Activated CD8-positive, alpha-beta memory T cell treated with anti-CD3 and anti-CD28 coated beads, Interleukin-2, amount 10 ng/mL, durations not matched to agents 7 days and 5 days (primary cell): ENCODE data around the gene BACH2. TPM values are rescaled to one million over a fixed set of nuclear protein-coding genes. Genes with fewer than 3 reads are reported as not detected.
A peak's percentile ranks its signal among the peaks of the same experiment; 100 is the strongest.

Source experiments
- ATAC-seq: fragments of 150-1000 bp; cut with Tn5 transposase; one replicate; pipeline ENCODE4 v1.10.0; 2021; ENCODE audit warnings: moderate library complexity
- CTCF ChIA-PET: fragments of 350-600 bp; sonication (Branson Sonifier 250); formaldehyde crosslinking; loops from one replicate; lab custom pipeline; 2021; ENCODE audit warnings: antibody characterized with exemption; lab: Charles Lee
- DNase-seq: peaks from one replicate; pipeline ENCODE4 v3.0.0-alpha.2; 2020
- H3K27ac Mint-ChIP-seq: one replicate; pipeline ENCODE4 v1.8.0; 2021; ENCODE audit warnings: mild to moderate bottlenecking, mixed read lengths
- H3K27me3 Mint-ChIP-seq: one replicate; pipeline ENCODE4 v1.8.0; 2021; ENCODE audit warnings: mixed read lengths
- H3K36me3 Mint-ChIP-seq: one replicate; pipeline ENCODE4 v1.8.0; 2021; ENCODE audit warnings: mild to moderate bottlenecking, mixed read lengths
- H3K4me1 Mint-ChIP-seq: one replicate; pipeline ENCODE4 v1.8.0; 2021; ENCODE audit warnings: mixed read lengths
- H3K4me3 Mint-ChIP-seq: one replicate; pipeline ENCODE4 v1.8.0; 2021; ENCODE audit warnings: mild to moderate bottlenecking, moderate library complexity, mixed read lengths
- H3K9me3 Mint-ChIP-seq: one replicate; pipeline ENCODE4 v1.8.0; 2022; ENCODE audit warnings: low read depth, mixed read lengths
- total RNA-seq, 2 experiments: library from RNA; stranded (reverse); gene quantifications; one replicate each; pipeline ENCODE4 v1.2.3, GENCODE V29; 2021

Gene BACH2
- total RNA-seq, 2 experiments from 2014 or later = 21.5 to 22.6 TPM

- CTCF ChIA-PET = interaction anchor here (1.5 to 1.8 kb wide), 3 partner anchors 23 to 57 kb away, joined by 3 to 4 read pairs (median 3); no protein-coding TSS in a partner anchor
- peaks cover 17% of the 10 kb centered on the region for H3K36me3 Mint-ChIP-seq
- peaks cover 2% of the 10 kb centered on the region for H3K9me3 Mint-ChIP-seq
- peaks cover 63% of the 10 kb centered on the region for H3K4me1 Mint-ChIP-seq
- no peak overlapping the region for H3K4me3 Mint-ChIP-seq
- peak overlapping the region; percentile 52 for H3K27ac Mint-ChIP-seq
- DNase-seq (no peak), ATAC-seq (no peak)
- H3K27me3 Mint-ChIP-seq = no peaks in the 10 kb centered on the region
Observed at GRCh38 chr6:90238496-90239266, 58.0 kb downstream of the BACH2 start.

- ATAC-seq (no peak), DNase-seq (no peak)
- CTCF ChIA-PET = interaction anchor here (0.8 to 1.8 kb wide), 3 partner anchors 22 to 58 kb away, joined by 3 read pairs; no protein-coding TSS in a partner anchor
- Mint-ChIP-seq H3K27ac (no peak overlapping the region), H3K4me3 (no peak overlapping the region), H3K36me3 (peaks cover 24% of the 10 kb centered on the region), H3K4me1 (peaks cover 75% of the 10 kb centered on the region), H3K27me3 (peaks cover 4% of the 10 kb centered on the region), H3K9me3 (peaks cover 2% of the 10 kb centered on the region)
Observed at GRCh38 chr6:90237350-90237990, 59.2 kb downstream of the BACH2 start.

DNA sequence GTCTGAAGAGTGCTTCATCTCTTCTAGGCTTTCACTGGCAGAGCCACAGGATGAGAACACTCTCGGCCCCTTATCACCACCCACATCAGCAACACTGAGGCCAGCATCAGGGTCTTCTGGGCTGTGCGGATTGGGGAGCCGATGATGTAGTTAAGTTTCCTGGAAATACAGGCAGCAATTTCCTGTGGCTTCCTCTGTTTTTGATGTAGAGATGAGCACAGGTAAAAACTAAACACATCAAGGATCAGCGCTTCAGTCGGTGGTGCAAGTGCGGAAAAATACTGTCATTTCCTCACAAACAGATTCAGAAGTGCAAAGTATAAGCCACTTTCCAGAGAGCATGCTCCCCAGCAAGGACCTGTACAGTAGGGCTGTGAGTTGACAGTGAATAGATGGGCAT is 62.6 kb downstream of the BACH2 start:
- CTCF ChIA-PET = interaction anchor here (1.3 kb wide), 1 partner anchor 10 kb away, joined by 6 read pairs; no protein-coding TSS in a partner anchor
- H3K9me3 Mint-ChIP-seq = no peaks in the 10 kb centered on the region
- peak overlapping the region; percentile 6 for H3K4me3 Mint-ChIP-seq
- DNase-seq = peak; percentile 91
- peak overlapping the region; percentile 83 for H3K27ac Mint-ChIP-seq
- peaks cover 76% of the 10 kb centered on the region for H3K4me1 Mint-ChIP-seq
- H3K27me3 Mint-ChIP-seq = peaks cover 11% of the 10 kb centered on the region
- peaks cover 20% of the 10 kb centered on the region for H3K36me3 Mint-ChIP-seq
- ATAC-seq = peak; percentile 82

DNA sequence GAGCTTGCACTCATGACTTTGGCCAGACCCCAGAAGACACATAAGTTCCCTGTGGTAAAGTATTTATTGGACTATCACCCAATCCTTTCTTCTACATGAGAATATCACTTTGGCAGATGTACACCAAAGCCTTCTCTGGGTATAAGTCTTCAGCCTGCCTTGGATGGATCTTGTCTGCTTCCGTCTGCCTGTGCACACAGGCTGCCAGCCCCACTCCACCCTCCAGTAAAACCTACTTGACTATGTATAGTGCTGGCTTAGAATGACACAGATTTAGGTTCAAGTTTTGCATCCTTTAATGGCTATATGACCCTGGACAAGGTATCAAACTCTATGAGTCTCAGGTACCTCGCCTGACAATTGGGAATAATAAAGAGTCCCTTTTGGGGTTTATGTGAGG is 63.4 kb downstream of the BACH2 start:
- Mint-ChIP-seq H3K4me3 (no peak overlapping the region), H3K27ac (peak overlapping the region; percentile 83), H3K9me3 (no peaks in the 10 kb centered on the region), H3K4me1 (peaks cover 69% of the 10 kb centered on the region), H3K27me3 (peaks cover 11% of the 10 kb centered on the region), H3K36me3 (peaks cover 20% of the 10 kb centered on the region)
- no peak for DNase-seq
- peak; percentile 4 for ATAC-seq
- CTCF ChIA-PET = interaction anchor here (1.0 to 1.1 kb wide), 2 partner anchors 19 to 281 kb away, joined by 3 read pairs; no protein-coding TSS in a partner anchor

DNA sequence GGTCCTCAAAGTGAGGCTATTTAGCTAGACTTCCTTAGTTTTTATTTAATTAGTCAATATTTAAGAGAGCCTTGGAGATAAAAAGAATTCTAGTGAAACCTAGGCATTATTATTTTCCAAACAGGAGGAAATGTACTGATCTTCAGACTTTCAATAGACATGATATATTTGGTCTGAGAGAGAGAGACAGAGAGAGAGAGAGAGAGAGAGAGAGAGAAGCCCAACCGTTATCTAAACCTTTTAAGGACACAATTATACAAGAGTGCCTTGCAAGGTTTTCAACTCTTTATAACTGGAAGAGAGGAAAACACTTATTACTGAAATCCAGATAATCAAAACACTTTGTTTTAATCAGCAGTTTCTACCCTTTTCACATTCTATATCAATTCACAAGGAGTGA is 64.8 kb downstream of the BACH2 start:
- DNase-seq (no peak), ATAC-seq (no peak)
- no peaks in the 10 kb centered on the region for H3K9me3 Mint-ChIP-seq
- H3K27ac Mint-ChIP-seq = no peak overlapping the region
- H3K4me1 Mint-ChIP-seq = peaks cover 65% of the 10 kb centered on the region
- H3K27me3 Mint-ChIP-seq = peaks cover 11% of the 10 kb centered on the region
- H3K4me3 Mint-ChIP-seq = no peak overlapping the region
- H3K36me3 Mint-ChIP-seq = peaks cover 21% of the 10 kb centered on the region
- CTCF ChIA-PET = no interaction called here

DNA sequence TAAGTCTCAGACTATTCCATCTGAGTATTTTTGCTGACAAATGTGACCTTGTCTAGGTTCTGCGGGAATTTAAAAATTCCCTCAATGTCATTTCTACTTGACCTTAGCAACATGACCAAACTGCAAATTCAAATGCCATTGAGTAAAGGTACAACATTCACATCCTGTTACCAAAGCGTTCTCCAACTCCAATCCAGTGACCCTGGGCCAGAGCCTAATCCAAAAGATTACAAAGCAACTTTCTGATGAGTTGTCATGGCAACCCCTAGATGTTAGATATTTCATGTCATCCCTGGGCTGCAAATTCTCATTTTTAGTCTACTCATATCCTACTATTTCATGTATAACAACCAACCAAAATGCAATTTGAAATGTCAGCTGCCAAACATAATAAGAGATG is 65.3 kb downstream of the BACH2 start:
- ATAC-seq (no peak), DNase-seq (no peak)
- H3K27me3 Mint-ChIP-seq = peaks cover 11% of the 10 kb centered on the region
- H3K9me3 Mint-ChIP-seq = no peaks in the 10 kb centered on the region
- H3K4me3 Mint-ChIP-seq = no peak overlapping the region
- H3K4me1 Mint-ChIP-seq = peaks cover 62% of the 10 kb centered on the region
- CTCF ChIA-PET = no interaction called here
- peaks cover 21% of the 10 kb centered on the region for H3K36me3 Mint-ChIP-seq
- no peak overlapping the region for H3K27ac Mint-ChIP-seq

- Mint-ChIP-seq H3K4me3 (no peak overlapping the region), H3K4me1 (peaks cover 61% of the 10 kb centered on the region), H3K27me3 (peaks cover 11% of the 10 kb centered on the region), H3K9me3 (no peaks in the 10 kb centered on the region), H3K27ac (no peak overlapping the region), H3K36me3 (peaks cover 24% of the 10 kb centered on the region)
- ATAC-seq (no peak), DNase-seq (no peak)
- CTCF ChIA-PET = no interaction called here
Observed at GRCh38 chr6:90230548-90231215, 66.0 kb downstream of the BACH2 start.

GRCh38 chr6:90229331-90230010 is 67.2 kb downstream of the BACH2 start:
- Mint-ChIP-seq H3K27me3 (peaks cover 11% of the 10 kb centered on the region), H3K4me1 (peaks cover 52% of the 10 kb centered on the region), H3K36me3 (peaks cover 26% of the 10 kb centered on the region), H3K27ac (no peak overlapping the region), H3K9me3 (no peaks in the 10 kb centered on the region), H3K4me3 (no peak overlapping the region)
- CTCF ChIA-PET = interaction anchor here (0.9 kb wide), 1 partner anchor 11 kb away, joined by 3 read pairs; no protein-coding TSS in a partner anchor
- ATAC-seq (no peak), DNase-seq (no peak)

GRCh38 chr6:90227673-90228072 is 69.0 kb downstream of the BACH2 start:
- Mint-ChIP-seq H3K27ac (no peak overlapping the region), H3K36me3 (peaks cover 32% of the 10 kb centered on the region), H3K9me3 (peaks cover 7% of the 10 kb centered on the region), H3K4me3 (no peak overlapping the region), H3K27me3 (peaks cover 9% of the 10 kb centered on the region), H3K4me1 (peaks cover 35% of the 10 kb centered on the region)
- CTCF ChIA-PET = interaction anchor here (0.6 to 1.0 kb wide), 3 partner anchors 13 to 287 kb away, joined by 3 to 4 read pairs (median 3); no protein-coding TSS in a partner anchor
- no peak for ATAC-seq
- DNase-seq = no peak

DNA sequence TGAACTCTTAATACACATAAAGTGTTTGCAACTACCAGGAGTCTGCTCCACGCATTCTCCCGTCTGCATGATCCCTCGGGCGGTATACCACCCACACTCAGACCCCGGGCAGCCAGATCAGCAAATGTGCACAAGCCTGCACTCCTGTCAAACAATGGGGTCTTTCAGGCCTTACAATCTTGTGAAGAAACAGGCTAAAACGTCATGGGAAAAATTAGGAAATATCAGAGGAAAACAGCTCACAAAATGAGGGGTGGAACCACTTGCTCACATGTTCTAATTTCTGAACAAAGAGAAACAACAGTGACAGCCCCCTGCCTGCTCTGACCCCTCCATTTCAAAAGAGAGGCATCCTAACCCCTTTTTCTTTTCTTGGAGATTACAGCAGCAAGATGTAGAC is 69.4 kb downstream of the BACH2 start:
- DNase-seq = no peak
- peaks cover 33% of the 10 kb centered on the region for H3K4me1 Mint-ChIP-seq
- ATAC-seq = no peak
- CTCF ChIA-PET = interaction anchor here (0.9 to 1.0 kb wide), 2 partner anchors 12 to 57 kb away, joined by 3 to 4 read pairs; no protein-coding TSS in a partner anchor
- no peak overlapping the region for H3K4me3 Mint-ChIP-seq
- peaks cover 9% of the 10 kb centered on the region for H3K9me3 Mint-ChIP-seq
- H3K27me3 Mint-ChIP-seq = peaks cover 6% of the 10 kb centered on the region
- H3K36me3 Mint-ChIP-seq = peaks cover 33% of the 10 kb centered on the region
- no peak overlapping the region for H3K27ac Mint-ChIP-seq

- Mint-ChIP-seq H3K4me1 (peaks cover 27% of the 10 kb centered on the region), H3K9me3 (peaks cover 11% of the 10 kb centered on the region), H3K4me3 (no peak overlapping the region), H3K27ac (no peak overlapping the region), H3K36me3 (peaks cover 36% of the 10 kb centered on the region), H3K27me3 (no peaks in the 10 kb centered on the region)
- CTCF ChIA-PET = no interaction called here
- DNase-seq (no peak), ATAC-seq (no peak)
Observed at GRCh38 chr6:90226257-90226656, 70.4 kb downstream of the BACH2 start.

DNA sequence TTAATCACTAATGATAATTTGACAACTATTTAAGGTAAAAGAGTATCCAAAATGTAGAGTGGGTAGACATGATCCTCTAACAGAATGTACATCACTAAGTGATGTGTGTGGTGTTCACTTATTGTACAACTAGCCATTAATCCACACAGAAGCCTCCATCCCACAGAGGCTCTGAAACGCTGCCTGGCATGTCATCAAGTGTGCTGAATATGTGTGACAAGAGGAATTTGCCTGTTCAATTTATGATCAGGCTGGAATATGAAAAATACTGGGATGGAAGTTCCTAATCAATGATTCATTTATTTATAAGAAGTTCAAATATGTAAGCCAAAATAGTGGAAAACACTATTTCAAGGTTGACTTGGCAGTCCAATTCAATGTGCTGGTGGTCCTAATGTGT is 72.4 kb downstream of the BACH2 start:
- CTCF ChIA-PET = interaction anchor here (1.3 kb wide), 1 partner anchor 18 kb away, joined by 3 read pairs; no protein-coding TSS in a partner anchor
- Mint-ChIP-seq H3K27me3 (no peaks in the 10 kb centered on the region), H3K9me3 (peaks cover 11% of the 10 kb centered on the region), H3K4me1 (peaks cover 17% of the 10 kb centered on the region), H3K27ac (no peak overlapping the region), H3K36me3 (peaks cover 36% of the 10 kb centered on the region), H3K4me3 (no peak overlapping the region)
- DNase-seq (no peak), ATAC-seq (no peak)
